ENCODE results near the gene KCNS3. TPM values are rescaled to one million over a fixed set of nuclear protein-coding genes. Genes with fewer than 3 reads are reported as not detected.

The KCNS3 gene
- total RNA-seq, result 4.5 TPM
- long read RNA-seq, partial matches to known transcripts, result 0 of 4 reads
- long read RNA-seq, other reads (novel, unspliced or antisense), result 0 of 4 reads

GRCh38 chr2:17878281-17879136, at the start of gene KCNS3:
Gene KCNS3, plus strand, starts transcription at chr2:17878667. Its CDS starts 52,342 bp downstream, at chr2:17931009.
- intact Hi-C loops (cut with DNase I), result no loop called here
- peak; percentile 95 for ATAC-seq
- DNase-seq (ENCODE audit: missing footprints), result peak; percentile 79

GRCh38 chr2:17830053-17831034, 48.1 kb upstream of the KCNS3 start:
- intact Hi-C loops (cut with DNase I), result loop anchor here (1.0 kb wide), 2 partner anchors 77 to 110 kb away; partner anchors contain the start of gene SMC6
- peak; percentile 91 for ATAC-seq
- peak; percentile 82 for DNase-seq (ENCODE audit: missing footprints)

GRCh38 chr2:17835516-17835915, 43.0 kb upstream of the KCNS3 start:
- DNase-seq (ENCODE audit: missing footprints), result no peak
- intact Hi-C loops (cut with DNase I), result no loop called here
- no peak for ATAC-seq

- ATAC-seq, result peak; percentile 88
- intact Hi-C loops (cut with DNase I), result no loop called here
Measured at GRCh38 chr2:17839959-17840358, 38.5 kb upstream of the KCNS3 start.

GRCh38 chr2:17843457-17843856, 35.0 kb upstream of the KCNS3 start:
- DNase-seq (ENCODE audit: missing footprints), result no peak
- ATAC-seq, result no peak
- intact Hi-C loops (cut with DNase I), result no loop called here

More at GRCh38 chr2:17839959-17840358, 38.5 kb upstream of the KCNS3 start:
- DNase-seq (ENCODE audit: missing footprints), result no peak

GRCh38 chr2:17845806-17846205, 32.7 kb upstream of the KCNS3 start:
- ATAC-seq, result no peak
- intact Hi-C loops (cut with DNase I), result no loop called here

GRCh38 chr2:17846676-17847075, 31.8 kb upstream of the KCNS3 start:
- no peak for DNase-seq (ENCODE audit: missing footprints)
- intact Hi-C loops (cut with DNase I), result no loop called here
- no peak for ATAC-seq

More at GRCh38 chr2:17845806-17846205, 32.7 kb upstream of the KCNS3 start:
- DNase-seq (ENCODE audit: missing footprints), result no peak

GRCh38 chr2:17847236-17847635, 31.2 kb upstream of the KCNS3 start:
- ATAC-seq (no peak), DNase-seq (ENCODE audit: missing footprints) (no peak)
- intact Hi-C loops (cut with DNase I), result no loop called here

GRCh38 chr2:17849275-17849674, 29.2 kb upstream of the KCNS3 start:
- ATAC-seq (no peak), DNase-seq (ENCODE audit: missing footprints) (no peak)
- intact Hi-C loops (cut with DNase I), result no loop called here

GRCh38 chr2:17850151-17850550, 28.3 kb upstream of the KCNS3 start:
- intact Hi-C loops (cut with DNase I), result no loop called here
- no peak for ATAC-seq
- no peak for DNase-seq (ENCODE audit: missing footprints)

GRCh38 chr2:17851731-17852585, 26.5 kb upstream of the KCNS3 start:
- intact Hi-C loops (cut with DNase I), result loop anchor here (1.0 kb wide), 2 partner anchors 297 to 526 kb away; no protein-coding TSS in a partner anchor
- ATAC-seq (peak; percentile 82), DNase-seq (ENCODE audit: missing footprints) (no peak)

GRCh38 chr2:17853799-17854198, 24.7 kb upstream of the KCNS3 start:
- intact Hi-C loops (cut with DNase I), result no loop called here
- no peak for ATAC-seq
- no peak for DNase-seq (ENCODE audit: missing footprints)

GRCh38 chr2:17857021-17857420, 21.4 kb upstream of the KCNS3 start:
- no peak for DNase-seq (ENCODE audit: missing footprints)
- intact Hi-C loops (cut with DNase I), result no loop called here
- no peak for ATAC-seq

GRCh38 chr2:17858064-17858463, 20.4 kb upstream of the KCNS3 start:
- ATAC-seq (no peak), DNase-seq (ENCODE audit: missing footprints) (no peak)
- intact Hi-C loops (cut with DNase I), result no loop called here

- ATAC-seq (no peak), DNase-seq (ENCODE audit: missing footprints) (no peak)
- intact Hi-C loops (cut with DNase I), result no loop called here
Measured at GRCh38 chr2:17863539-17863938, 14.9 kb upstream of the KCNS3 start.

GRCh38 chr2:17864676-17865075, 13.8 kb upstream of the KCNS3 start:
- intact Hi-C loops (cut with DNase I), result no loop called here
- ATAC-seq (no peak), DNase-seq (ENCODE audit: missing footprints) (no peak)

GRCh38 chr2:17867133-17867532, 11.3 kb upstream of the KCNS3 start:
- intact Hi-C loops (cut with DNase I), result no loop called here
- no peak for DNase-seq (ENCODE audit: missing footprints)

GRCh38 chr2:17869128-17869527, 9.3 kb upstream of the KCNS3 start:
- ATAC-seq (no peak), DNase-seq (ENCODE audit: missing footprints) (no peak)
- intact Hi-C loops (cut with DNase I), result no loop called here

More at GRCh38 chr2:17867133-17867532, 11.3 kb upstream of the KCNS3 start:
- ATAC-seq, result no peak
